C4-2B (cell line): Measurements from ENCODE around the gene TSR1.

ENCODE experiments used
- H3K27ac ChIP-seq: fragments of 450-650 bp; 2 replicates; pipeline ENCODE4 v1.5.1; 2017
- CTCF ChIP-seq: fragments of 450-650 bp; conservative IDR thresholded peaks from 2 replicates; pipeline ENCODE4 v1.5.1; 2017; ENCODE audit warnings: mild to moderate bottlenecking
- ZFX ChIP-seq: fragments of 450-650 bp; IDR thresholded peaks from 2 replicates; pipeline ENCODE4 v1.6.1; 2017

TSR1 gene

GRCh38 chr17:2347805-2348685 lies 11.8 kb upstream of the TSR1 start:
- peak overlapping the region; percentile 86 for H3K27ac ChIP-seq
- TF ChIP-seq CTCF (no peak), ZFX (no peak)

GRCh38 chr17:2346475-2346874 lies 10.2 kb upstream of the TSR1 start:
- TF ChIP-seq ZFX = no peak
- no peak for TF ChIP-seq CTCF
- H3K27ac ChIP-seq = peak overlapping the region; percentile 86

GRCh38 chr17:2344528-2344927 lies 8.3 kb upstream of the TSR1 start:
- TF ChIP-seq ZFX (no peak), CTCF (no peak)
- H3K27ac ChIP-seq = no peak overlapping the region; the same call in 1 of the 2 replicates

- TF ChIP-seq CTCF = no peak
- no peak for TF ChIP-seq ZFX
- no peak overlapping the region for H3K27ac ChIP-seq
Observed at GRCh38 chr17:2343421-2343820, 7.2 kb upstream of the TSR1 start.

DNA sequence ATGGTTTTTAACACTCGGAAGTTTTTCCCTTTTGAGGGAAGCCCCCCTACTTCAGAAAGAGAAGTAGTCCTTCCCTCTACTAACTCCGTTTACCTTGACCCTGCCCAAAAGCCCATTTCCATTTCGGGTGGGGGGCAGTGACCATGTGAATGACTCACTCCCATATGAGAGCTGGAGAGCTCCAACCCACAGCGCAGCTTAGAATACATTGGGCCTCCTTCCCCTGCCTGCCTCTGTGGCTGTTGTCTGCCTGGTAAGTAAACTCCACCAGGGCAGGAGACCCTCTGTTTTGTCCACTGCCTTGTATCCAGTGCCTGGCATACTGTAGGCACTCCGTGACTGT lies 2.0 kb upstream of the TSR1 start:
- peak overlapping the region; percentile 92 for H3K27ac ChIP-seq
- TF ChIP-seq ZFX = no peak
- no peak for TF ChIP-seq CTCF

- H3K27ac ChIP-seq = peak overlapping the region; percentile 92
- TF ChIP-seq ZFX = no peak
- TF ChIP-seq CTCF = no peak
Observed at GRCh38 chr17:2337544-2338314, 1.5 kb upstream of the TSR1 start.

DNA sequence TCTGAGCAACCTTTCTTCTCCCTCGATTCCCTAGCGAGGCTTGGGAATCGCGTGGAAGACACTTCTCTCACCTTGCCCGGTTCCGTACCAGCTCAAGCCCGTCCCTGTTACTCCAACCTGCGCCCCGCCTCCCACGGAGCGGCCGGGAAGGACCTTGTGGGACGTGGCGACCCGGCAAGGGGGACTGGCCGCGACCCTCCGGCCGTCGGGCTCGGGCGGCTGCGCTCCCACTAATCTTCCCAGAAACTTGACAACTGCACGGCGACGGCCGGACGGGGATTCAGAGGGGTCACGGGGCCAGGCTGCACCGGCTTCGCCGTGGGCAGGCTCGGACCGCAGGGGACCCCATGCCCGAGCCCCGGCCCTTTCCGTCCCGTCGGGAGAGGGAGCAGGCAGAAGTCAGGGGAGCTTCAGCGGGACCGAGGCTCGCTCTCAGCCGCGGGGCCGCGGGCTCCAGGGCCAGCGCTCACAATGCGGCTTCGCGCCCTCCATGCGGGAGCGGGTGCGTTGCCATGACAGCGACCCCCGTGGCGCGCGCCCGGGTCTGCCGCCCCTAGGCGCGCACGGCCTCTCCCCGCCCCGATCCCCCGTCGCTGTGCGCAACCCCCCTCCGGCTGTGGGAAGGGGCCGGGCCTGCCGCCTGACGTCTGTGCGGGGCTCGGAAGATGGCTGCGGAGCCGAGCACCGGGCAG lies 741 bp upstream of the TSR1 start, which contains the start of gene SGSM2:
SGSM2 (plus strand) TSS at position 650 of the 692 bp plus-strand sequence. CDS start 188 bp downstream, outside the sequence.
- TF ChIP-seq ZFX (no peak), CTCF (no peak)
- H3K27ac ChIP-seq = peak within 1 kb of the TSS; percentile 92
